Measurements from ENCODE around the gene MAPK11.

Gene MAPK11

DNA sequence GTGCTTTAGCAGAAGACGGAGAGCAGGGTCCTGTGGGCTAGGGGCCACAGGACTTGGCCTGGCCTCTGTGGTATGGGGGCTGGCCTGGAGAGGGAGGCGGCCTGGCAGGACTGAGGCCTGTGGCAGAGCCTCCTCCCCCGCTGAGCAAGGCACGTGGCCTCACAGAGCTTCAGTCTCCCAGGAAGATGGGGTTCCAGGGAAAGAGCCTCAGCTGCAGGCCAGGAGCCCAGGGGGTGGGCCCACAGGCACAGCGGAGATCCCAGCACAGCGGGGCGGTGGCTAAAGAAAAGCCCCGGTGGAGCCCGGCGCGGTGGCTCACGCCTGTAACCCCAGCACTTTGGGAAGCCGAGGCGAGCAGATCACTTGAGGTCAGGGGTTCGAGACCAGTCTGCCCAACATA, 10.9 kb downstream of the MAPK11 start:
- DNase-seq: no peak

DNA sequence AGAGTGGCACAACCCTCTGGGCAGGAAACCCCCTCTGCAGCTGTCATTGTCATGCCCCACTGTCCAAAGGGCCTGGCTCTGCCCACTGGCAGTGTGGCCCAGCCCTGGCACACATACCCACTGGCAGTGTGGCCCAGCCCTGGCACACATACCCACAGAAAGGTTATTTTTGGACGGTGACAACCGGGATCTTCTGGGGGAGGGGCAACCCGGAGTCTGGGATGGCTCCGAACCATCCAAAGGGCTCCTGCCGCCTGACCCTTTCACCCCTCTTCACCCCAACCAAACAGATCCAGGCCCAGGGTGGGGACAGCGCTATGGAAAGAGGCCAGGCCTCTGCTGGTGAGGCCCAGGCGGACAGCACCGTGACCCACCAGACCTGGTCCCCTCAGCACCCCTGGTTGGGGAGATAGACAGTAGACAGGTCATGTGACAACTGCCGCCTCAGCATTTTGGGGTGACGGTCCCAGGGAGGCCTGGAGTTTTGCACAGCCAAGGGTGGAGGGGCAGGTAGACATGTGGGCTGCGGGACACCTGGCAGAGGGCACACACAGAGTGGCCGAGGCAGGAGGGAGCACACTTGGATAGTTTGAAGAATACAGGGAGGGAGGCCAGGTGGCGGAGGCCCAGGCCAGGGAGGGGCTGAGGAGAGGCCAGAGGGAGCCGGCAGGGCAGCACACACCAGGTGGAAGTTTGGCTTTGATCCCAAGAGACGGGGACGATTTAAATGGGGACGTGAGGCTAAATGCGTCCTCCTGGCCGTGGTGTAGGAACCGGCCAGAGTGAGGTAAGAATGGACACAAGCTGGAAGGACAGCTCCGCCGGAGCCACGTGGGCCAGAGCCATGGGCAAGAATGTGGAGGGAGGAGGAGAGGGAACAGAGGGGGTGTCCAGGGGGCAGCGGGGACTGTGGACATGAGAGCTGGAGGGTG, 11.6 kb downstream of the MAPK11 start:
- DNase-seq: no peak

- no peak for DNase-seq
These were observed 12.5 kb downstream of the MAPK11 start for GRCh38 chr22:50257451-50258360.

DNA sequence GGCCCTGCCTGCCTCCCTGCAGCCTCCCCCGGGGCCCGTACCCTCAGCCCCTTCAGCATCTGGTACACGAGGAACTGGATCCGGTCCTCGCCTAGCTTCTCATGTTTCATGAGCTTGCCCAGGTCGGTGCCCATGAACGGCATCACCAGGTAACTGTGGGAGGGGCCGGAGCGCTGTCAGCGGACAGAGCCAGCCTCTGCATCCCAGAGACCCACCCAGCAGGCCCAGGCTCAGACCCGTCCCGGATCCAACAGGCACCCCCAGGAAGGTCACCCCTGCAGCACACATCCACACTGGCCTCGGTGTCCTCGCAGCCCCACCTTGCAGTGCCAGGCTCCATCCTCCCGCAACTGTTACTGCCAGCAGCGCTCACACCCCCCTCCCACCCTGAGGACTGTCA, 13.1 kb downstream of the MAPK11 start:
- DNase-seq: no peak

- DNase-seq: no peak
These were observed 13.8 kb downstream of the MAPK11 start for GRCh38 chr22:50256258-50256862.

DNA sequence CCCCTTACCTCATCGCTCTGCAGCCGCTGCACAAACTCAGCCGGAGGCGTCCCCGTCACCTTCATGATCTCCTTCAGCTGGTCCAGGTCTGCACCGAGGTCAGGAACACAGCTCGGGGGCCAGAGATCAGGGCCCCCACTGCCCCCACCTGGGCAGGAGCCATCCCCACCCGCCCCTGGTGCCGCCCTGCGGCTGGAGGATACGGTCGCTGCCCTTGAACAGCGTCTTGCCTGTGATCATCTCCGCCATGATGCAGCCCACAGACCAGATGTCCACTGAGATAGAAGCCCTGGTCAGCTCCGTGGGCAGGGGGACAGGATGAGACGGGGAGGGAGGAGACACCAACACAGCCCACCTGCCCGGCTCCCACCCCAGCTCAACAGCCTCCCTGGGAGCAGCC, 14.6 kb downstream of the MAPK11 start:
- no peak for DNase-seq

- DNase-seq: no peak
These were observed 15.1 kb downstream of the MAPK11 start for GRCh38 chr22:50255099-50255498.

GRCh38 chr22:50253941-50254340, 16.2 kb downstream of the MAPK11 start:
- DNase-seq: no peak

DNA sequence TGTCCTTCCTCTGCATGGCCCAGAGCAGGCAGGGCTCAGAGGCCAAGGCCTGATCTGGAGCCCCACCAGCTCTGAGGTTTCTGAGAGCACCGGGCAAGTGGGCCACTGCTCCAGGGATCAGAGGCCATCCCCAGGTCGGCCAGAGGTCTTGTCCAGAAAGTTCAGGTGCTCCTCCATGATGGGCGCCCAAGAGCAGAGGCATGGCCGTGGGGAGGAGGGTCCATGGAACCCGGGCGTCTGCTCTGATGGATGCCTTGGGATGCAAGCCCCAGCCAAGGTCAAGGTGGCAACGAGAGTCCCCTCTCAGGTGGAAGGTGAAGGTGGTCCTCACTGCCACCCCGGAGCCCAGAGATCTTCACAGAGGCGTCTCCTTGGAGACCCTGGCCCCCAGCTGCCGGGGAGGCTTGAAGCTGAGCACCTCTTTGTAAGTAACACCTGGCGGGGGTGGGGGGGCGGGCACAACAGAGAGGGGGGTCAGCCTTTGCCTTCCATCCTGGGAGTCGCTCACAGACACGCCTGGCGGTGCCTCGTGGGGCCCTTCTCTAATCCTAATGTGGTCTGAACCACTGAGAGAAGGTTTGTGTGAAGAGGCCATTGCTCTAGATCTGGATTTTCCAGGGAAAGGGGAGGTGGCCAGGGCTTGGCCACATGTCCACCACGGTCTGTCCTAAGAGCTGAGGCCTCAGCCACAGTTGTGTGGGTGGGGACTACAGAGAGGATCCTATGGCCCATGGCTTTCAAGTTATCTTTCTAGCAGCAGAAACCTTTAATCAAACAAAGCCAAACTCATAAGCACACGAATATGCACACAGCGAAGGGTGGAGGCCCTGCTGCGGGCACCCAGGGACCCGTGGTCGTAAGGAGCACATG, 16.9 kb downstream of the MAPK11 start:
- no peak for DNase-seq

DNA sequence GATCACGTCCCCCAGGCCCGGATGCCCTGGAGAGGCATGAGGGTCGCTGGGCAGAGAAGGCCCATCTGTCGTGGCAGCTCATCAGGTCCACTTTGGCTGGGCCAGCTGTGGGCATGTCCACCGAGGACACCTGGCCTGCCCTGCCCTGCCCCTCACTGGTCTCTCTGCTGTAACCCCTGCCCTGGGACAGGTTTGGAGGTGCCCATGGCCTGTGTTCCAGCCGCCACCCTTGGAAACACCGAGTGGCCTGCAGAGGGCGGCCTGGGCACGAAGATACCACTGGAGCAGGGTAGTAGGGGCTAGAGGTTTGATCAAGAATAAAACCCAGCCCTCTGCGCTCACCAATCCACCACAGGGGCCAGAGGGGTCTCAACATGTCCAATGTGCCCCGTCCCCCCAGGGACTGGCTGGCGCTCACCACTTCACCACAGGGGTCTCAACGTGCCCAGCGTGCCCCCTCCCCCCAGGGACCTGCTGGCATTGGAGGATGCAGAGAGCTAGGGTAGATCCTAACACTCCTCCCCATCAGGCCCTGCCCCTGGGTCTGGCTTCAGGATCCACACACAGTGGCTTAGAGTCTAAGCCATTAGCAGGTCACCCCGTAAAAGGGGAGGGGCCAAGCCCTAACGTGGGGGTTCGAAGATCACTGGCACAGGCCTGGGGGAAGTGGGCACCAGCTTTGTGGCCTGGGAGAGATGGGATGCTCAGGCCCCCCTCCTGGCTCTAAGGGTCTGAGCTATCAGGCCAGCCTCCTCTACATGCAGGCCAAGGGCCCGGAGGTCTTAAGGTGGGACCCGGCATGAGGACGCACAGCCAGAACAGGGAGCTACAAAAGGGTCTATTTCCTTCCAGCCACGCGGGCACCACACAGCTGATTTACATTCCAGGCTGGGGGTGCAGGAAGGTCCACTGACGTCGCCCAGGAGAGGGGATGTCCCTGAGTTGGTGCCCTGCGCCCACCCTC, 17.8 kb downstream of the MAPK11 start:
- peak; percentile 76 for DNase-seq

GRCh38 chr22:50251477-50252081, 18.6 kb downstream of the MAPK11 start:
- DNase-seq: peak; percentile 23

DNA sequence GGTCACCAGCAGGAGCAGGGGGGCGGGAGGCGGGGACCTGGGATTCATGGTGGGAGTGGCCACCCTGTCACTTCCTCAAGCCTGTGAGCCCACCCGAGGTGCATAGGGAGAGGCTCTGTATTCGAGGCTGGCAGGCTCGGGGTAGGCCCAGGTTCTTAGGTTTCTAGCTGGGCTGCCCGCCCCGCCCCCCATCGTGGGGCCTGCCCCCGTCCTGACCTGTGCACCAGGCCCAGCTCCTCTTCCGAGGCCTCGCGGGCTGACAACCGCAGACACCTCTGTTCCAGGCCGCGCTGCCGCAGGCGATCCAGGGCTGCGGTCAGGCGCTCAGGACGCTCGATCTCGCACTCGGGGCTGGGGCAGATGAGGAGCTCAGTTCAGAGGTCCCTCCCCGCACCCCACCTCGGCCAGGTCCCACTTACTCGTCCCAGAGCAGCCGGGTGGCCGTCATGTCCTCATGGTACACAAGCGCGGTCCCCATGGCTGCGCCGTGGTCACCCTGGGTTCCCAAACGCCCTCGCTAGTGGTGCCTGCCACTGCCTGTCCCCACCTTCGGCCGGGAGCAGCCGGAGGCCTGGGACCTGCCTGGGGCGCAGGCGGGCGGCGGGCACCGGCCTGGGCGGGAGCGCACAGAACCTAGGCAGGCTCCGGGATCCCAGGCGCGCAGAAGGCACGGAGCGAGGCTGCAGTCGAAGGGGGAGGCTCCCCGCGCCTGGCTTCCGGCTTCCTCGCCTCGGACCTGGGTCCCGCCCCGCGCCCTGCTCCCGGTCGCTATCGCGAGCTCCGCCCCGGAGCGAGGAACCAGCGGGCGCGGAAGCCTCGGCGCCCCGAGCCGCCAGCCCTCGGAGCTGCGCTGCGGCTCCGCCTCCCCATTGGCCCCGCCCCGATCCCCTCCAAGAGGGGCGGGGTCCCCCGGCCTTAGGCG, 19.4 kb downstream of the MAPK11 start, which contains the start of gene HDAC10:
TSS of gene HDAC10 (minus strand) at position 711 of the 922 bp plus-strand sequence. CDS start at position 478, 233 bp downstream.
- DNase-seq: peak; percentile 71

DNA sequence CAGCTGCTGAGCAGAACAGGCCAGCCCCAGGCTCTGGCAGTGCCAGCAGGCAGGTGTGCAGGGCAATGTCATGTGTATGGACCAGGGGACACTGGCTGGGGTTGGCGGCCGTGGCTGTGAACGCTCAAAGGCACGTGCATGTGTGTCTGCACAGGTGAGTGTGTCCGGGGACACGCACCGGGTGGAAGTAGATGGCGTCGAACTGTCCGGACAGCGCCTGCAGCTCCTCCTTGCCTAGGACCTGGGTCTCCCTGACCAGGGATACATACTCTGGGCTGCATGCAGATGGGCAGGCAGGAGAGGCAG, 20.0 kb downstream of the MAPK11 start:
- no peak for DNase-seq

- DNase-seq: no peak
These were observed 20.6 kb downstream of the MAPK11 start for GRCh38 chr22:50249341-50250248.

DNA sequence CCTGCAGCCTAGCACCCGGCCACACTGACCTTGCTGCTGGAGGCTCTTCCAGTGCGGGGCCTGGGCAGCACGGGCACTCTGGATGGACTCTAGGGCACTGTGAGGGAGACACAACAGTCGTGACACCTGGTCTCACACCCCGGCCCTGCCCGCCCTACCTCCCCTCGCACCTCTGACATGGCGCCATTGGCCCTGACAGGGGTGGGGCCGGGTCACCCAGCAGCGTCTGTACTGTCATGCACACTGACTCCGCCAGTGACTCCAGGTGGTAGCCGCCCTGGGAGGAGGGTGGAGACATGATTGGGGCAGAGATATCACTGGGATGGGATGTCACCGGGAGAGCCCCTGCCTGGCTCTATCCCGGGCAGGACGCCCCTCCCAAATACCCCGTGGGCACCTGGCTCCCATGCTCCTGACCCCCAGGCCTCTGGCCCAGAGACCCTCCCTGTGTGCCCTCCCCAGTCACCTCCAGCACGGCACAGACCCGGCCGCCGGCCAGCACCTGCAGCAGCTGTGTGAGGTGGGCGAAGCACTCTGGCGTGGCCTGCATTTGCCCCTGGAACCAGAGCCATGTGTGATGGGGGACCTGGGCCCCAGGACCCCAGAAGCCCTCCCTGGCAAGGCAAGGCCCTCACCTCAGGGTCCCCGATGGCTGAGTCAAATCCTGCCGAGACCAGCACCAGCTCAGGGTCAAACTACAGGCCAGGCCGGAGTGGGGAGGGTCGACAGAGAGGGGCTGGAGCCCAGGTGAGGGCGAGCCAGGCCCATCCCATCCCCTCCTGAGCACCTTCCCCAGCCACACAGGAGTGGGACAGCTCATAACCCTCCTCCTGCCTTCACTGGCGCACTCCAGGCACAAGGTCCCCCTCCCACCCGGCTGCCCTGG, 21.7 kb downstream of the MAPK11 start:
- DNase-seq: no peak

GRCh38 chr22:50247748-50248147, 22.4 kb downstream of the MAPK11 start:
- DNase-seq: no peak

Data from NCI-H1694 (cell line).